Measurements from ENCODE around the gene CARD19.
"Not testable (repeated sequence)": the region's sequence is repeated elsewhere in the genome, so short reads cannot be mapped to it uniquely, and the experiment has no call there.

The CARD19 gene

GRCh38 chr9:93089024-93089423 lies 7.0 kb upstream of the CARD19 start:
- no peak for DNase-seq

GRCh38 chr9:93089481-93089991 lies 6.5 kb upstream of the CARD19 start:
- DNase-seq = no peak

GRCh38 chr9:93090091-93090655 lies 5.8 kb upstream of the CARD19 start:
- DNase-seq = no peak

GRCh38 chr9:93091056-93091452 lies 5.0 kb upstream of the CARD19 start:
- DNase-seq = no peak

GRCh38 chr9:93091453-93092081 lies 4.5 kb upstream of the CARD19 start:
- DNase-seq = peak; percentile 63

GRCh38 chr9:93092251-93092991 lies 3.6 kb upstream of the CARD19 start:
- no peak for DNase-seq

- DNase-seq = no peak
Measured at GRCh38 chr9:93093127-93093876, 2.7 kb upstream of the CARD19 start.

GRCh38 chr9:93093877-93094657 lies 1.9 kb upstream of the CARD19 start:
- DNase-seq = no peak

- DNase-seq = no peak
Measured at GRCh38 chr9:93094658-93095204, 1.3 kb upstream of the CARD19 start.

- DNase-seq = peak; percentile 100
Measured at GRCh38 chr9:93095205-93096130, 549 bp upstream of the CARD19 start.

GRCh38 chr9:93096811-93097382 lies 880 bp downstream of the CARD19 start:
- DNase-seq = no peak

GRCh38 chr9:93097511-93098201 lies 1.6 kb downstream of the CARD19 start:
- DNase-seq = no peak

- peak; percentile 62 for DNase-seq
Measured at GRCh38 chr9:93098236-93098946, 2.4 kb downstream of the CARD19 start.

- DNase-seq = no peak
Measured at GRCh38 chr9:93099551-93100275, 3.7 kb downstream of the CARD19 start.

GRCh38 chr9:93100276-93100636 lies 4.2 kb downstream of the CARD19 start:
- DNase-seq = no peak

- DNase-seq = not testable (repeated sequence)
Measured at GRCh38 chr9:93101086-93101485, 5.1 kb downstream of the CARD19 start.

- no peak for DNase-seq
Measured at GRCh38 chr9:93105620-93106019, 9.6 kb downstream of the CARD19 start.

GRCh38 chr9:93107151-93107824 lies 11.3 kb downstream of the CARD19 start:
- no peak for DNase-seq

All from stimulated activated CD4-positive, alpha-beta T cell treated with anti-CD3 and anti-CD28 coated beads, Interleukin-4, amount 100 ng/mL, for 1 hour (primary cell).